Testis (tissue), 3 donors: Measurements from ENCODE around the gene ARFGEF3. TPM values are rescaled to one million over a fixed set of nuclear protein-coding genes. Genes with fewer than 3 reads are reported as not detected.

ENCODE experiments used
- DNase-seq: peaks from one replicate; pipeline ENCODE4 v3.0.0-alpha.2; 2019
- H3K27ac ChIP-seq, 2 donors: fragments of 200-600 bp; sonication (generic); one replicate each; pipeline ENCODE4 v1.5.1; 2019
- H3K27me3 ChIP-seq: fragments of 200-600 bp; sonication (generic); one replicate; pipeline ENCODE4 v1.5.1; 2019
- H3K36me3 ChIP-seq: fragments of 200-600 bp; sonication (generic); one replicate; pipeline ENCODE4 v1.5.1; 2017; ENCODE audit warnings: low read depth; ENCODE audit errors: missing control alignments
- H3K4me1 ChIP-seq: fragments of 200-600 bp; sonication (generic); one replicate; pipeline ENCODE4 v1.5.1; 2019
- H3K4me3 ChIP-seq, 2 donors: fragments of 200-600 bp; sonication (generic); one replicate each; pipeline ENCODE4 v1.5.1; 2017 to 2019
- H3K9me3 ChIP-seq: fragments of 200-600 bp; sonication (generic); one replicate; pipeline ENCODE4 v1.5.1; 2017
- CTCF ChIP-seq, 3 experiments: fragments of 450-650 bp in 2 of 3; fragments of 200-600 bp in 1 of 3; sonication (generic) in 1 of 3; IDR thresholded peaks; one replicate each; pipeline ENCODE4 v1.5.1; 2016 to 2019; ENCODE audit warnings: antibody characterized with exemption in 3 of 3, mild to moderate bottlenecking in 2 of 3, moderate library complexity in 1 of 3
- POLR2A ChIP-seq: fragments of 450-650 bp; IDR thresholded peaks from one replicate; pipeline ENCODE4 v1.6.1; 2017; ENCODE audit warnings: antibody characterized with exemption, mild to moderate bottlenecking, moderate library complexity
- WGBS, 2 donors: methylation state at CpG; one replicate each; pipeline ENCODE4 v1.1.5; 2018; 5-methylcytosine and 5-hydroxymethylcytosine counted together
- intact Hi-C: fragments of 100-400 bp; cut with DNase I; formaldehyde crosslinking; loops from one replicate; pipeline ENCODE4 v1.15.1; 2023; ENCODE audit warnings: low total_unique reads
- polyA plus RNA-seq: library from polyadenylated mRNA; stranded (reverse); fragments of 350-450 nt; fragmentation: Illumina TruSeq; extraction: RNeasy Lipid Tissue Mini Kit (QIAGEN cat#74804); gene quantifications from one replicate; pipeline ENCODE4 v1.2.3, GENCODE V29; 2014; ENCODE audit warnings: low read depth, low replicate concordance; ENCODE audit not compliant: insufficient read depth
- total RNA-seq, 2 donors: library from RNA; depleted of rRNA; stranded (reverse); fragments of >200 nt; gene quantifications; one replicate each; pipeline ENCODE4 v1.2.3, GENCODE V29; 2016

Gene ARFGEF3
- total and polyA plus RNA-seq, 3 donors from 2014 or later = 1.9 to 2.9 (median 2.8) TPM

GRCh38 chr6:138146544-138146943 lies 15.2 kb upstream of the ARFGEF3 start:
- 76 to 84% methylated on average over 5 of the region's 5 CpGs for WGBS, 2 donors
- Histone ChIP-seq H3K27me3 (no peaks in the 10 kb centered on the region), H3K9me3 (no peaks in the 10 kb centered on the region), H3K36me3 (no peaks in the 10 kb centered on the region), H3K27ac (no peak overlapping the region), H3K4me1 (no peaks in the 10 kb centered on the region), H3K4me3 (no peak overlapping the region)
- DNase-seq = no peak
- intact Hi-C loops = no loop called here
- TF ChIP-seq CTCF (IDR thresholded peaks at IDR 0.05) = no peak
- no peak for TF ChIP-seq POLR2A

DNA sequence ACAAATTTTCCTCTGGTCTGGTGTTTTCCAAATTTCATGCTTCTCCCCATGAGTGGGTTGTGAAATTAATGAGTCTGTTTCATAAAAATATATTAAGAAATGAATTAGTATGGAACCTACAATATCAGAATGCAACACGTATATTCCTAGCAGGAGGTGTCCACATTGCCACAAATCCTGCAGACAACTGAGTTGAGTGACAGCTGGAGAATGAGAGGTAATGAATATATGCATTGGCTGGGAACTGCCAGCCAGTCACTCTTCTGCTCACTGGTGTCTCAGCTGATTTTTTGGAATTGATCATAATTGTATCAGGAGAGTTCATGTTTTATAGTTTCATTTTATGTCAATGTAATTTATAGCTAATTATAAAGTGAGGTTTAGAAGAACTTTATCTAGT lies 6.3 kb upstream of the ARFGEF3 start:
- 60 to 86% methylated on average over 1 of the region's 1 CpG for WGBS, 2 donors
- intact Hi-C loops = no loop called here
- no peak overlapping the region for H3K27ac ChIP-seq

GRCh38 chr6:138157986-138158638 lies 3.6 kb upstream of the ARFGEF3 start:
- intact Hi-C loops = no loop called here
- no peaks in the 10 kb centered on the region for H3K4me1 ChIP-seq
- H3K27ac ChIP-seq = no peak overlapping the region
- 52 to 60% methylated on average over 4 of the region's 4 CpGs for WGBS, 2 donors
- H3K27me3 ChIP-seq = no peaks in the 10 kb centered on the region
- H3K36me3 ChIP-seq = no peaks in the 10 kb centered on the region
- TF ChIP-seq CTCF (IDR thresholded peaks at IDR 0.05) = no peak
- no peak for TF ChIP-seq POLR2A
- H3K9me3 ChIP-seq = no peaks in the 10 kb centered on the region
- no peak for DNase-seq
- H3K4me3 ChIP-seq = no peak overlapping the region

More for the DNA sequence above, 6.3 kb upstream of the ARFGEF3 start:
- Histone ChIP-seq H3K27me3 (no peaks in the 10 kb centered on the region), H3K36me3 (no peaks in the 10 kb centered on the region), H3K9me3 (no peaks in the 10 kb centered on the region), H3K4me1 (no peaks in the 10 kb centered on the region), H3K4me3 (no peak overlapping the region)
- no peak for DNase-seq
- no peak for TF ChIP-seq CTCF (IDR thresholded peaks at IDR 0.05)
- no peak for TF ChIP-seq POLR2A

GRCh38 chr6:138159246-138159645 lies 2.5 kb upstream of the ARFGEF3 start:
- no peaks in the 10 kb centered on the region for H3K36me3 ChIP-seq
- WGBS, 2 donors = 74 to 95% methylated on average over 2 of the region's 2 CpGs
- intact Hi-C loops = no loop called here
- TF ChIP-seq CTCF (IDR thresholded peaks at IDR 0.05) = no peak
- no peak for TF ChIP-seq POLR2A
- no peaks in the 10 kb centered on the region for H3K9me3 ChIP-seq
- H3K27me3 ChIP-seq = no peaks in the 10 kb centered on the region
- no peak for DNase-seq
- H3K27ac ChIP-seq = no peak overlapping the region
- H3K4me1 ChIP-seq = no peaks in the 10 kb centered on the region
- H3K4me3 ChIP-seq = no peak overlapping the region
